Panc1 (cell line): ENCODE measurements around the gene OSBP2. TPM values are rescaled to one million over a fixed set of nuclear protein-coding genes. Genes with fewer than 3 reads are reported as not detected.

ENCODE experiments used
- ATAC-seq: fragments of 200-7000 bp; cut with Tn5 transposase; 2 replicates; pipeline ENCODE4 v1.9.1; 2020; ENCODE audit warnings: mild to moderate bottlenecking, moderate library complexity
- BruUV-seq: library from RNA; stranded (reverse); fragments of 400-500 nt; replicated peaks from 2 replicates; lab custom pipeline; 2021; lab: Mats Ljungman, UMichigan
- CTCF ChIA-PET: fragments of 300-600 bp; sonication (Branson Sonifier 250); formaldehyde crosslinking; loops from one replicate; lab custom pipeline; 2022; ENCODE audit warnings: antibody characterized with exemption; lab: Charles Lee
- POLR2A ChIA-PET: fragments of 300-600 bp; sonication (Branson Sonifier 250); formaldehyde crosslinking; loops from one replicate; lab custom pipeline; 2022; ENCODE audit warnings: antibody characterized with exemption; lab: Charles Lee
- DNase-seq: peaks from one replicate; pipeline ENCODE4 v3.0.0-alpha.2; 2010; ENCODE audit warnings: low read depth, low spot score
- H3K27ac ChIP-seq: 2 replicates; pipeline ENCODE4 v1.5.1; 2011; ENCODE audit warnings: mild to moderate bottlenecking, low read length, inconsistent platforms
- H3K27me3 ChIP-seq: fragments of 200-500 bp; sonication (Bioruptor generic); 2 replicates; pipeline ENCODE4 v1.6.0; 2014; ENCODE audit warnings: low read length, inconsistent platforms; ENCODE audit not compliant: control insufficient read depth, insufficient read depth
- H3K36me3 ChIP-seq: fragments of 200-500 bp; sonication (Bioruptor generic); 2 replicates; pipeline ENCODE4 v1.5.1; 2014; ENCODE audit warnings: inconsistent platforms, mild to moderate bottlenecking, low read length, moderate library complexity; ENCODE audit not compliant: control insufficient read depth, insufficient read depth
- H3K4me1 ChIP-seq: 2 replicates; pipeline ENCODE4 v1.5.1; 2011; ENCODE audit warnings: inconsistent platforms, mild to moderate bottlenecking, low read length, moderate library complexity; ENCODE audit not compliant: control insufficient read depth, insufficient read depth
- H3K4me3 ChIP-seq, 2 experiments: 2 replicates each; pipeline ENCODE4 v1.5.1; 2011 to 2012; ENCODE audit warnings: low read depth in 2 of 2, low read length in 2 of 2, mild to moderate bottlenecking in 2 of 2, inconsistent platforms in 1 of 2, moderate library complexity in 1 of 2
- H3K9me3 ChIP-seq: fragments of 200-500 bp; sonication (Bioruptor generic); 2 replicates; pipeline ENCODE4 v1.5.1; 2014; ENCODE audit warnings: low read depth, mild to moderate bottlenecking, inconsistent platforms, low read length, moderate library complexity; ENCODE audit not compliant: control insufficient read depth, insufficient read depth
- CTCF ChIP-seq: fragments of 450-650 bp; IDR thresholded peaks from 2 replicates; pipeline ENCODE4 v1.5.1; 2017; ENCODE audit warnings: mild to moderate bottlenecking
- POLR2AphosphoS5 ChIP-seq: IDR thresholded peaks from 2 replicates; pipeline ENCODE4 v1.6.1; 2012; ENCODE audit warnings: mild to moderate bottlenecking, low read depth, low read length, moderate library complexity
- REST ChIP-seq, 2 experiments: IDR thresholded peaks; 2 replicates each; pipeline ENCODE4 v1.6.1; 2011 to 2012; ENCODE audit warnings: low read depth in 2 of 2, control low read depth in 1 of 2, low read length in 1 of 2, mild to moderate bottlenecking in 1 of 2, moderate library complexity in 1 of 2; ENCODE audit not compliant: insufficient read depth in 1 of 2
- SIN3A ChIP-seq: IDR thresholded peaks from 2 replicates; pipeline ENCODE4 v1.6.1; 2012; ENCODE audit warnings: low read depth, mild to moderate bottlenecking, low read length, moderate library complexity, borderline replicate concordance; ENCODE audit not compliant: insufficient read depth
- TCF7L2 ChIP-seq: IDR thresholded peaks from 2 replicates; pipeline ENCODE4 v1.6.1; 2011; ENCODE audit warnings: mild to moderate bottlenecking, low read depth, low read length, inconsistent platforms
- in situ Hi-C: cut with HindIII; loops from 2 replicates; pipeline ENCODE4 v1.10.0; 2016; ENCODE audit warnings: low sequenced_read_pairs, low pct_unique_long_range_greater_than_20kb
- intact Hi-C: fragments of 100-400 bp; cut with micrococcal nuclease; formaldehyde crosslinking; loops from one replicate; pipeline ENCODE4 v1.10.0; 2022; ENCODE audit not compliant: unreplicated experiment
- total RNA-seq: library from RNA; stranded (reverse); gene quantifications from one replicate; pipeline ENCODE4 v1.2.1, GENCODE V29; 2021; ENCODE audit not compliant: unreplicated experiment

Gene OSBP2
- total RNA-seq, 1 experiment from 2014 or later = 4.7 TPM

- POLR2A ChIA-PET = no interaction called here
- no TSS peak for BruUV-seq
- CTCF ChIA-PET = no interaction called here
Measured at GRCh38 chr22:30770716-30771115, 76.0 kb downstream of the OSBP2 start.

GRCh38 chr22:30773919-30774318 lies 79.2 kb downstream of the OSBP2 start:
- TF ChIP-seq SIN3A = no peak
- Histone ChIP-seq H3K4me1 (no peaks in the 10 kb centered on the region), H3K4me3 (no peak overlapping the region), H3K36me3 (no peaks in the 10 kb centered on the region), H3K27me3 (no peaks in the 10 kb centered on the region), H3K9me3 (no peaks in the 10 kb centered on the region), H3K27ac (no peak overlapping the region)
- in situ Hi-C loops = no loop called here
- DNase-seq (no peak), ATAC-seq (no peak)
- ChIA-PET POLR2A (no interaction called here), CTCF (no interaction called here)
- intact Hi-C loops = no loop called here
- BruUV-seq = no TSS peak

More at GRCh38 chr22:30770716-30771115, 76.0 kb downstream of the OSBP2 start:
- H3K36me3 ChIP-seq = no peaks in the 10 kb centered on the region
- no peaks in the 10 kb centered on the region for H3K4me1 ChIP-seq
- H3K9me3 ChIP-seq = no peaks in the 10 kb centered on the region
- ATAC-seq = no peak
- no peak for TF ChIP-seq TCF7L2
- no peak for TF ChIP-seq REST (IDR thresholded peaks at IDR 0.05; ENCODE audit: insufficient read depth in 1 of 2, low read depth in 2 of 2, low read length in 1 of 2)
- TF ChIP-seq CTCF = no peak
- TF ChIP-seq POLR2AphosphoS5 = no peak
- TF ChIP-seq SIN3A = no peak
- no peaks in the 10 kb centered on the region for H3K27me3 ChIP-seq
- intact Hi-C loops = no loop called here
- no peak overlapping the region for H3K27ac ChIP-seq
- DNase-seq = no peak
- H3K4me3 ChIP-seq = no peak overlapping the region
- in situ Hi-C loops = no loop called here

GRCh38 chr22:30774566-30774965 lies 79.9 kb downstream of the OSBP2 start:
- intact Hi-C loops (no loop called here), in situ Hi-C loops (no loop called here)
- no peaks in the 10 kb centered on the region for H3K36me3 ChIP-seq

More at GRCh38 chr22:30774566-30774965, 79.9 kb downstream of the OSBP2 start:
- TF ChIP-seq SIN3A = no peak
- TF ChIP-seq POLR2AphosphoS5 = no peak
- no peak for TF ChIP-seq REST (IDR thresholded peaks at IDR 0.05; ENCODE audit: insufficient read depth in 1 of 2, low read depth in 2 of 2, low read length in 1 of 2)
- no peak for TF ChIP-seq TCF7L2
- no peak for TF ChIP-seq CTCF
- Histone ChIP-seq H3K27ac (no peak overlapping the region), H3K9me3 (no peaks in the 10 kb centered on the region), H3K4me1 (no peaks in the 10 kb centered on the region), H3K4me3 (no peak overlapping the region), H3K27me3 (no peaks in the 10 kb centered on the region)
- ChIA-PET CTCF (no interaction called here), POLR2A (no interaction called here)
- DNase-seq (no peak), ATAC-seq (no peak)
- no TSS peak for BruUV-seq
